IMR-90 (cell line): Measurements from ENCODE around the gene SPATA46. TPM values are rescaled to one million over a fixed set of nuclear protein-coding genes. Genes with fewer than 3 reads are reported as not detected.

ENCODE experiments used
- ATAC-seq: fragments of 200-7000 bp; cut with Tn5 transposase; 2 replicates; pipeline ENCODE4 v1.9.1; 2020; ENCODE audit warnings: low read depth, mild to moderate bottlenecking, moderate library complexity
- BruUV-seq: library from RNA; stranded (reverse); fragments of 400-500 nt; replicated peaks from 2 replicates; lab custom pipeline; 2021; lab: Mats Ljungman, UMichigan
- CTCF ChIA-PET: fragments of 300-600 bp; formaldehyde crosslinking; extraction: SDS; loops from one replicate; lab custom pipeline; 2021; ENCODE audit warnings: antibody characterized with exemption; lab: Yijun Ruan, JAX
- POLR2A ChIA-PET: fragments of 300-600 bp; sonication (Branson Sonifier 250); formaldehyde crosslinking; loops from one replicate; lab custom pipeline; 2022; ENCODE audit warnings: antibody characterized with exemption; ENCODE audit not compliant: unreplicated experiment; lab: Charles Lee
- DNase-seq: peaks from one replicate; pipeline ENCODE4 v3.0.0; 2013
- H2AFZ ChIP-seq: replicated peaks from 2 replicates; pipeline ENCODE3; 2013; ENCODE audit warnings: low read length, mild to moderate bottlenecking; ENCODE audit not compliant: poor library complexity
- H2AK5ac ChIP-seq: 2 replicates; pipeline ENCODE4 v1.6.1; 2013; ENCODE audit warnings: low read depth, low read length, inconsistent platforms
- H2AK9ac ChIP-seq: replicated peaks from 2 replicates; pipeline ENCODE3; 2013; ENCODE audit warnings: mild to moderate bottlenecking, low read depth, low read length, moderate library complexity; ENCODE audit not compliant: poor library complexity
- H2BK120ac ChIP-seq: 2 replicates; pipeline ENCODE4 v1.6.1; 2013; ENCODE audit warnings: low read depth, low read length, inconsistent platforms
- H2BK15ac ChIP-seq: 3 replicates; pipeline ENCODE4 v1.6.1; 2013; ENCODE audit warnings: low read depth, low read length, inconsistent platforms
- H2BK20ac ChIP-seq: 2 replicates; pipeline ENCODE4 v1.6.1; 2013; ENCODE audit warnings: low read depth, mild to moderate bottlenecking, inconsistent platforms, low read length, moderate library complexity
- H2BK5ac ChIP-seq: 2 replicates; pipeline ENCODE4 v1.6.1; 2013; ENCODE audit warnings: mild to moderate bottlenecking, low read depth, low read length, inconsistent platforms; ENCODE audit not compliant: poor library complexity, severe bottlenecking
- H3K14ac ChIP-seq: replicated peaks from 2 replicates; pipeline ENCODE4 v1.6.1; 2013; ENCODE audit warnings: low read depth, low read length, inconsistent platforms
- H3K18ac ChIP-seq: 2 replicates; pipeline ENCODE4 v1.6.1; 2013; ENCODE audit warnings: low read depth, low read length, control low read depth
- H3K23ac ChIP-seq: 2 replicates; pipeline ENCODE4 v1.6.1; 2013; ENCODE audit warnings: low read depth, low read length, inconsistent platforms
- H3K27ac ChIP-seq: 2 replicates; pipeline ENCODE4 v1.5.1; 2013; ENCODE audit warnings: mild to moderate bottlenecking, control low read depth, low read length; ENCODE audit not compliant: insufficient read depth
- H3K27me3 ChIP-seq: 2 replicates; pipeline ENCODE4 v1.6.1; 2013; ENCODE audit warnings: low read length; ENCODE audit not compliant: control insufficient read depth, insufficient read depth
- H3K36me3 ChIP-seq: 2 replicates; pipeline ENCODE4 v1.6.1; 2013; ENCODE audit warnings: low read length, mixed read lengths; ENCODE audit not compliant: control insufficient read depth, insufficient read depth
- H3K4ac ChIP-seq: 2 replicates; pipeline ENCODE4 v1.6.1; 2013; ENCODE audit warnings: low read depth, low read length, inconsistent platforms
- H3K4me1 ChIP-seq: 2 replicates; pipeline ENCODE4 v1.6.1; 2013; ENCODE audit warnings: low read length, mixed read lengths; ENCODE audit not compliant: control insufficient read depth, insufficient read depth
- H3K4me2 ChIP-seq: 2 replicates; pipeline ENCODE4 v1.6.1; 2013; ENCODE audit warnings: low read depth, mild to moderate bottlenecking, control low read depth, low read length, moderate library complexity
- H3K4me3 ChIP-seq: 2 replicates; pipeline ENCODE4 v1.5.1; 2013; ENCODE audit warnings: low read depth, mild to moderate bottlenecking, control low read depth, low read length, moderate library complexity; ENCODE audit not compliant: insufficient read depth
- H3K56ac ChIP-seq: 2 replicates; pipeline ENCODE4 v1.6.1; 2013; ENCODE audit warnings: low read length, inconsistent platforms; ENCODE audit not compliant: insufficient read depth; ENCODE audit errors: extremely low read depth
- H3K79me1 ChIP-seq, 2 experiments: 2 replicates each; pipeline ENCODE4 v1.6.1; 2013; ENCODE audit warnings: low read length in 2 of 2, inconsistent platforms in 1 of 2, low read depth in 1 of 2
- H3K9ac ChIP-seq: 2 replicates; pipeline ENCODE4 v1.6.1; 2013; ENCODE audit warnings: low read depth, low read length, control low read depth
- H3K9me1 ChIP-seq: 2 replicates; pipeline ENCODE4 v1.6.1; 2013; ENCODE audit warnings: low read length, inconsistent platforms; ENCODE audit not compliant: insufficient read depth
- H3K9me3 ChIP-seq: 2 replicates; pipeline ENCODE4 v1.6.1; 2013; ENCODE audit warnings: low read length; ENCODE audit not compliant: control insufficient read depth, insufficient read depth
- H4K20me1 ChIP-seq: 2 replicates; pipeline ENCODE4 v1.6.1; 2013; ENCODE audit warnings: low read length, inconsistent platforms; ENCODE audit not compliant: insufficient read depth
- H4K5ac ChIP-seq: 2 replicates; pipeline ENCODE4 v1.6.1; 2013; ENCODE audit warnings: mild to moderate bottlenecking, low read depth, low read length, control low read depth
- H4K8ac ChIP-seq, 2 experiments: 2 replicates each; pipeline ENCODE4 v1.6.1; 2013; ENCODE audit warnings: low read depth in 2 of 2, low read length in 2 of 2, control low read depth in 1 of 2, inconsistent platforms in 1 of 2
- H4K91ac ChIP-seq: 2 replicates; pipeline ENCODE4 v1.6.1; 2013; ENCODE audit warnings: low read depth, low read length, inconsistent platforms; ENCODE audit not compliant: insufficient read depth
- BHLHE40 ChIP-seq: fragments of 150-350 bp; IDR thresholded peaks from 2 replicates; pipeline ENCODE4 v1.6.1; 2016; ENCODE audit warnings: mild to moderate bottlenecking, low read depth, low read length
- CHD1 ChIP-seq: IDR thresholded peaks from 2 replicates; pipeline ENCODE4 v1.6.1; 2012; ENCODE audit warnings: low read depth, low read length, improper control_type of control experiment
- CTCF ChIP-seq: conservative IDR thresholded peaks from 2 replicates; pipeline ENCODE4 v1.5.1; 2012; ENCODE audit warnings: mild to moderate bottlenecking, low read depth, low read length, improper control_type of control experiment
- FOS ChIP-seq: fragments of 150-350 bp; IDR thresholded peaks from 2 replicates; pipeline ENCODE4 v1.6.1; 2016; ENCODE audit warnings: low read depth, low read length
- MAFK ChIP-seq: IDR thresholded peaks from 2 replicates; pipeline ENCODE4 v1.6.1; 2012; ENCODE audit warnings: low read depth, low read length, improper control_type of control experiment
- NFE2L2 ChIP-seq: fragments of 150-350 bp; IDR thresholded peaks from 2 replicates; pipeline ENCODE4 v1.6.1; 2016; ENCODE audit warnings: low read depth, mild to moderate bottlenecking, low read length
- RAD21 ChIP-seq: IDR thresholded peaks from 2 replicates; pipeline ENCODE4 v1.6.1; 2012; ENCODE audit warnings: low read length, improper control_type of control experiment
- RCOR1 ChIP-seq: IDR thresholded peaks from 2 replicates; pipeline ENCODE4 v1.6.1; 2012; ENCODE audit warnings: mild to moderate bottlenecking, low read length, improper control_type of control experiment; ENCODE audit not compliant: insufficient replicate concordance
- WGBS, 2 experiments: methylation state at CpG; one replicate each; pipeline versions ENCODE4 v1.1.5 to v1.1.7; 2013; ENCODE audit warnings: missing lambda C conversion rate in 2 of 2; ENCODE audit not compliant: insufficient read length in 1 of 2; ENCODE audit errors: extremely low coverage in 2 of 2; 5-methylcytosine and 5-hydroxymethylcytosine counted together
- dilution Hi-C: fragments of 300-500 bp; cut with HindIII; formaldehyde crosslinking; loops from one replicate; pipeline ENCODE4 v1.14.3; 2018; ENCODE audit warnings: low sequenced_read_pairs; ENCODE audit not compliant: unreplicated experiment
- in situ Hi-C: fragments of 300-500 bp; cut with MboI; formaldehyde crosslinking; loops from 3 replicates; pipeline ENCODE4 v1.14.3; 2019; ENCODE audit warnings: low sequenced_read_pairs, inconsistent platforms, mixed read lengths
- intact Hi-C: fragments of 100-400 bp; cut with micrococcal nuclease; formaldehyde crosslinking; loops from 2 replicates; pipeline ENCODE4 v1.10.0; 2022
- polyA plus RNA-seq, 3 experiments: library from polyadenylated mRNA; depleted of rRNA; stranded (reverse); fragments of >200 nt; gene quantifications; 2 replicates each; pipeline ENCODE4 v1.2.3, GENCODE V29; 2012; ENCODE audit warnings: low replicate concordance in 1 of 3
- total RNA-seq: library from RNA; depleted of rRNA; stranded (reverse); fragments of >200 nt; gene quantifications from 2 replicates; pipeline ENCODE4 v1.2.3, GENCODE V29; 2012

The SPATA46 gene
- total and polyA plus RNA-seq, 2 of the 4 experiments (the other 2 are of a cell fraction): not detected

DNA sequence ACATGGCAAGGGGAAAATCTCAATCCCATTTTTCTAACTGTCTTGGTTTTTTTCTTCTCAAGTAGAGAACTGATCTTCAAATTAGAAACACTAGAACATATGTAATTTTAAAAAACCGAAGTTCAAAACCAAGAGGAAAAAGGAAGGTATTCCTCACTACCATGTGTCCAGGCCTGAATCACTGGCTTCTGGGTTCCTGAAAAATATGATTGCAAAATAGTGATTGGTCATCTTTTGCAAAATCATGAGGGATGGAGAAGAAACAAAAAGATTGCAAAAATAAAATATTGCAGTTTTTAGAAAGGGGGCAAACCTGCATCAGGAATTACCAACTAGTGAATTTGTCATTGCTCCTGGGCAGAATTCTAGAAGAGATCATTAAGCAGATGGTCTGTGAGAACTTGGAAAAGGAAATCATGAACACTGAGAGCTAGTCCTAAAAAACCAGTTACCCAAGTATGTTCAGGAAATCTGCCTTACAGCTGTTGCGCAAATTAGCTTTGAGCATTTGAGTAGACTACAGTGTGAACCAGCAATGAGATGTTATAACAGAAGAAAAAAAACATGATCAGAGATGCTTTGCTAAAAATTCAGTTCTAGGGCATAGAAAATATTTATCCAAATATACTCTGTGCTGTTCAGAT is 49.4 kb downstream of the SPATA46 start:
- no peak overlapping the region for H2BK20ac ChIP-seq
- intact Hi-C loops (no loop called here), dilution Hi-C loops (no loop called here), in situ Hi-C loops (no loop called here)
- H3K23ac ChIP-seq: no peak overlapping the region
- H3K4me3 ChIP-seq: no peak overlapping the region
- peaks cover 10% of the 10 kb centered on the region for H3K27me3 ChIP-seq
- ChIA-PET CTCF (no interaction called here), POLR2A (no interaction called here)
- ATAC-seq (no peak), DNase-seq (no peak)
- no peak overlapping the region for H3K9ac ChIP-seq
- H2BK5ac ChIP-seq: no peak overlapping the region
- no peaks in the 10 kb centered on the region for H3K9me1 ChIP-seq
- H3K79me1 ChIP-seq: no peaks in the 10 kb centered on the region
- no peak overlapping the region for H2AFZ ChIP-seq
- no peak overlapping the region for H3K18ac ChIP-seq
- no peak overlapping the region for H4K91ac ChIP-seq
- no peak overlapping the region for H3K27ac ChIP-seq
- H2BK120ac ChIP-seq: no peak overlapping the region
- BruUV-seq: no TSS peak
- H3K56ac ChIP-seq: no peak overlapping the region
- no peak overlapping the region for H3K14ac ChIP-seq
- no peak overlapping the region for H2AK5ac ChIP-seq
- no peak overlapping the region for H3K4me2 ChIP-seq
- H2BK15ac ChIP-seq: no peak overlapping the region
- H2AK9ac ChIP-seq: no peak overlapping the region
- no peak overlapping the region for H4K5ac ChIP-seq
- WGBS, 2 experiments: no CpG with 5 or more reads among the region's 2 CpGs
- H4K20me1 ChIP-seq: no peaks in the 10 kb centered on the region
- no peak for TF ChIP-seq FOS
- TF ChIP-seq RCOR1: no peak
- TF ChIP-seq RAD21: no peak
- no peak for TF ChIP-seq NFE2L2
- TF ChIP-seq CHD1: no peak
- no peak for TF ChIP-seq MAFK
- no peak for TF ChIP-seq CTCF
- TF ChIP-seq BHLHE40: no peak
- no peaks in the 10 kb centered on the region for H3K9me3 ChIP-seq
- no peaks in the 10 kb centered on the region for H3K4me1 ChIP-seq
- H4K8ac ChIP-seq: no peak overlapping the region
- no peak overlapping the region for H3K4ac ChIP-seq
- H3K36me3 ChIP-seq: no peaks in the 10 kb centered on the region
